HG02798 (cell line): ENCODE measurements around the gene ECE1.

Experiments used
- ATAC-seq: cut with Tn5 transposase; IDR thresholded peaks from one replicate; pipeline ENCODE4 v1.9.1; 2021; ENCODE audit warnings: mild to moderate bottlenecking; ENCODE audit not compliant: unreplicated experiment, poor library complexity

Gene ECE1

GRCh38 chr1:21311016-21311415 lies 20.8 kb upstream of the ECE1 start:
- no peak for ATAC-seq

- no peak for ATAC-seq
Measured at GRCh38 chr1:21308847-21309652, 18.8 kb upstream of the ECE1 start.

- ATAC-seq: no peak
Measured at GRCh38 chr1:21308330-21308729, 18.1 kb upstream of the ECE1 start.

- no peak for ATAC-seq
Measured at GRCh38 chr1:21307663-21308305, 17.5 kb upstream of the ECE1 start.

- no peak for ATAC-seq
Measured at GRCh38 chr1:21307210-21307609, 16.9 kb upstream of the ECE1 start.

GRCh38 chr1:21305900-21306189 lies 15.6 kb upstream of the ECE1 start:
- ATAC-seq: no peak

GRCh38 chr1:21305155-21305899 lies 15.1 kb upstream of the ECE1 start:
- ATAC-seq: no peak

GRCh38 chr1:21304488-21304887 lies 14.2 kb upstream of the ECE1 start:
- no peak for ATAC-seq

- ATAC-seq: no peak
Measured at GRCh38 chr1:21302747-21303715, 12.8 kb upstream of the ECE1 start.

GRCh38 chr1:21301794-21302440 lies 11.7 kb upstream of the ECE1 start:
- ATAC-seq: no peak

GRCh38 chr1:21300774-21301173 lies 10.5 kb upstream of the ECE1 start:
- ATAC-seq: no peak

- ATAC-seq: no peak
Measured at GRCh38 chr1:21299780-21300395, 9.6 kb upstream of the ECE1 start.

- no peak for ATAC-seq
Measured at GRCh38 chr1:21298981-21299391, 8.7 kb upstream of the ECE1 start.

GRCh38 chr1:21297975-21298374 lies 7.7 kb upstream of the ECE1 start:
- ATAC-seq: no peak

GRCh38 chr1:21296509-21297354 lies 6.5 kb upstream of the ECE1 start:
- no peak for ATAC-seq

GRCh38 chr1:21295545-21295944 lies 5.3 kb upstream of the ECE1 start:
- no peak for ATAC-seq

GRCh38 chr1:21295002-21295401 lies 4.7 kb upstream of the ECE1 start:
- ATAC-seq: no peak

- ATAC-seq: peak; percentile 67
Measured at GRCh38 chr1:21294266-21294989, 4.2 kb upstream of the ECE1 start.
